Activated T-cell treated with anti-CD3 and anti-CD28 coated beads, Interleukin-2, amount 50 U/mL, for 48 hours (primary cell): Measurements from ENCODE around the gene TNS4.

ENCODE experiments used
- DNase-seq, 2 experiments: peaks; one replicate each; pipeline ENCODE4 v3.0.0-alpha.2; 2020

The TNS4 gene

GRCh38 chr17:40516581-40517285, 15.3 kb upstream of the TNS4 start:
- DNase-seq: peak; percentile 64 to 70

GRCh38 chr17:40515491-40516041, 14.1 kb upstream of the TNS4 start:
- peak; percentile 51 to 54 for DNase-seq

- DNase-seq: no peak
These were observed 13.6 kb upstream of the TNS4 start for GRCh38 chr17:40515011-40515410.

- DNase-seq: no peak
These were observed 12.8 kb upstream of the TNS4 start for GRCh38 chr17:40514013-40514875.

- DNase-seq: no peak
These were observed 10.3 kb upstream of the TNS4 start for GRCh38 chr17:40511667-40512220.

GRCh38 chr17:40511136-40511535, 9.7 kb upstream of the TNS4 start:
- DNase-seq: no peak

GRCh38 chr17:40510328-40510648, 8.9 kb upstream of the TNS4 start:
- DNase-seq: no peak

- DNase-seq: no peak
These were observed 8.4 kb upstream of the TNS4 start for GRCh38 chr17:40509626-40510327.

- DNase-seq: no peak
These were observed 5.4 kb upstream of the TNS4 start for GRCh38 chr17:40506786-40507185.

GRCh38 chr17:40503154-40503553, 1.7 kb upstream of the TNS4 start:
- no peak for DNase-seq

GRCh38 chr17:40502716-40503115, 1.3 kb upstream of the TNS4 start:
- no peak for DNase-seq

- no peak for DNase-seq
These were observed 714 bp downstream of the TNS4 start for GRCh38 chr17:40500709-40501108.

GRCh38 chr17:40500190-40500589, 1.2 kb downstream of the TNS4 start:
- DNase-seq: no peak

- no peak for DNase-seq
These were observed 1.8 kb downstream of the TNS4 start for GRCh38 chr17:40499551-40500189.

GRCh38 chr17:40498281-40499084, 2.9 kb downstream of the TNS4 start:
- no peak for DNase-seq

- no peak for DNase-seq
These were observed 3.7 kb downstream of the TNS4 start for GRCh38 chr17:40497695-40498094.

- DNase-seq: no peak
These were observed 4.6 kb downstream of the TNS4 start for GRCh38 chr17:40496634-40497420.

GRCh38 chr17:40496170-40496569, 5.3 kb downstream of the TNS4 start:
- no peak for DNase-seq

- DNase-seq: no peak
These were observed 6.3 kb downstream of the TNS4 start for GRCh38 chr17:40495140-40495539.

GRCh38 chr17:40493697-40494096, 7.7 kb downstream of the TNS4 start:
- no peak for DNase-seq

- no peak for DNase-seq
These were observed 9.9 kb downstream of the TNS4 start for GRCh38 chr17:40491486-40491885.
